ENCODE measurements around the gene DKC1. TPM values are rescaled to one million over a fixed set of nuclear protein-coding genes. Genes with fewer than 3 reads are reported as not detected.

The DKC1 gene
- polyA plus RNA-seq, 1 experiment, result 50.5 TPM

Small RNAs within 50 kb of the gene (small RNA-seq; reads per million reads assigned to genes)
- not detected for gene SNORA36A (ENCODE audit: insufficient read length, low read depth)

Other genes starting within 250 kb of the DKC1 start
- 15.5 and 19.5 TPM in 2 replicates for gene FAM3A, start 246.6 kb upstream of the DKC1 start, polyA plus RNA-seq (2011; rRNA removed)
- 172 and 244 TPM in 2 replicates for gene G6PD, start 216.0 kb upstream of the DKC1 start, polyA plus RNA-seq (2011; rRNA removed)
- 25.1 and 35.8 TPM in 2 replicates for gene IKBKG, start 215.2 kb upstream of the DKC1 start, polyA plus RNA-seq (2011; rRNA removed)
- not detected in 2 replicates for gene CTAG1A, start 177.7 kb upstream of the DKC1 start, polyA plus RNA-seq (2011; rRNA removed)
- not detected in 2 replicates for gene CTAG1B, start 143.6 kb upstream of the DKC1 start, polyA plus RNA-seq (2011; rRNA removed)
- gene CTAG2, start 109.3 kb upstream of the DKC1 start, polyA plus RNA-seq (2011; rRNA removed), result not detected in 2 replicates
- 2.5 and 2.8 TPM in 2 replicates for gene GAB3, start 11.8 kb upstream of the DKC1 start, polyA plus RNA-seq (2011; rRNA removed)
- gene MPP1, start 42.6 kb downstream of the DKC1 start, polyA plus RNA-seq (2011; rRNA removed), result 29.7 and 30.3 TPM in 2 replicates
- gene SMIM9, start 71.8 kb downstream of the DKC1 start, polyA plus RNA-seq (2011; rRNA removed), result not detected in 2 replicates
- gene F8A1, start 123.5 kb downstream of the DKC1 start, polyA plus RNA-seq (2011; rRNA removed), result 0.94 and 1.5 TPM in 2 replicates